ENCODE results near the gene HMG20A.
"Not testable (repeated sequence)": the region's sequence is repeated elsewhere in the genome, so short reads cannot be mapped to it uniquely, and the experiment has no call there.

Gene HMG20A

GRCh38 chr15:77391372-77391951 lies 29.2 kb upstream of the HMG20A start:
- Histone ChIP-seq H3K4me3 (ENCODE audit: low read length in 2 of 2) (no peak overlapping the region), H3K36me3 (ENCODE audit: control insufficient read depth in 2 of 2, insufficient read depth in 2 of 2, low read length in 2 of 2) (no peaks in the 10 kb centered on the region), H3K9ac (ENCODE audit: low read length in 2 of 2) (no peak overlapping the region), H3K27me3 (ENCODE audit: control insufficient read depth in 1 of 2, insufficient read depth in 2 of 2, low read length in 2 of 2) (no peaks in the 10 kb centered on the region), H3K9me3 (ENCODE audit: control insufficient read depth in 2 of 2, low read length in 2 of 2) (peaks cover 3 to 5% of the 10 kb centered on the region in 2 donors), H3K27ac (ENCODE audit: low read length) (no peak overlapping the region), H3K4me1 (ENCODE audit: control insufficient read depth, insufficient read depth, low read length) (peaks cover 2% of the 10 kb centered on the region)

GRCh38 chr15:77392762-77393470 lies 27.8 kb upstream of the HMG20A start:
- Histone ChIP-seq H3K27me3 (ENCODE audit: control insufficient read depth in 1 of 2, insufficient read depth in 2 of 2, low read length in 2 of 2) (no peaks in the 10 kb centered on the region), H3K27ac (ENCODE audit: low read length) (no peak overlapping the region), H3K36me3 (ENCODE audit: control insufficient read depth in 2 of 2, insufficient read depth in 2 of 2, low read length in 2 of 2) (no peaks in the 10 kb centered on the region), H3K9me3 (ENCODE audit: control insufficient read depth in 2 of 2, low read length in 2 of 2) (peaks cover 3 to 5% of the 10 kb centered on the region in 2 donors), H3K4me3 (ENCODE audit: low read length in 2 of 2) (no peak overlapping the region), H3K9ac (ENCODE audit: low read length in 2 of 2) (no peak overlapping the region), H3K4me1 (ENCODE audit: control insufficient read depth, insufficient read depth, low read length) (peaks cover 2% of the 10 kb centered on the region)

GRCh38 chr15:77393471-77393840 lies 27.2 kb upstream of the HMG20A start:
- Histone ChIP-seq H3K9me3 (ENCODE audit: control insufficient read depth in 2 of 2, low read length in 2 of 2) (peaks cover 3 to 5% of the 10 kb centered on the region in 2 donors), H3K36me3 (ENCODE audit: control insufficient read depth in 2 of 2, insufficient read depth in 2 of 2, low read length in 2 of 2) (no peaks in the 10 kb centered on the region), H3K27me3 (ENCODE audit: control insufficient read depth in 1 of 2, insufficient read depth in 2 of 2, low read length in 2 of 2) (no peaks in the 10 kb centered on the region), H3K4me3 (ENCODE audit: low read length in 2 of 2) (no peak overlapping the region), H3K27ac (ENCODE audit: low read length) (no peak overlapping the region), H3K9ac (ENCODE audit: low read length in 2 of 2) (no peak overlapping the region), H3K4me1 (ENCODE audit: control insufficient read depth, insufficient read depth, low read length) (peaks cover 2% of the 10 kb centered on the region)

GRCh38 chr15:77395013-77395774 lies 25.5 kb upstream of the HMG20A start:
- H3K27me3 ChIP-seq (ENCODE audit: control insufficient read depth in 1 of 2, insufficient read depth in 2 of 2, low read length in 2 of 2), result no peaks in the 10 kb centered on the region
- peaks cover 2% of the 10 kb centered on the region for H3K4me1 ChIP-seq (ENCODE audit: control insufficient read depth, insufficient read depth, low read length)
- no peaks in the 10 kb centered on the region for H3K36me3 ChIP-seq (ENCODE audit: control insufficient read depth in 2 of 2, insufficient read depth in 2 of 2, low read length in 2 of 2)
- H3K9ac ChIP-seq (ENCODE audit: low read length in 2 of 2), result no peak overlapping the region
- H3K9me3 ChIP-seq (ENCODE audit: control insufficient read depth in 2 of 2, low read length in 2 of 2), result peaks cover 8 to 10% of the 10 kb centered on the region in 2 donors
- no peak overlapping the region for H3K27ac ChIP-seq (ENCODE audit: low read length)
- H3K4me3 ChIP-seq (ENCODE audit: low read length in 2 of 2), result no peak overlapping the region

GRCh38 chr15:77396692-77397091 lies 24.0 kb upstream of the HMG20A start:
- H3K9ac ChIP-seq (ENCODE audit: low read length in 2 of 2), result no peak overlapping the region
- no peak overlapping the region for H3K27ac ChIP-seq (ENCODE audit: low read length)
- no peaks in the 10 kb centered on the region for H3K4me1 ChIP-seq (ENCODE audit: control insufficient read depth, insufficient read depth, low read length)
- H3K4me3 ChIP-seq (ENCODE audit: low read length in 2 of 2), result no peak overlapping the region
- no peaks in the 10 kb centered on the region for H3K36me3 ChIP-seq (ENCODE audit: control insufficient read depth in 2 of 2, insufficient read depth in 2 of 2, low read length in 2 of 2)
- H3K27me3 ChIP-seq (ENCODE audit: control insufficient read depth in 1 of 2, insufficient read depth in 2 of 2, low read length in 2 of 2), result no peaks in the 10 kb centered on the region
- peaks cover 8 to 10% of the 10 kb centered on the region in 2 donors for H3K9me3 ChIP-seq (ENCODE audit: control insufficient read depth in 2 of 2, low read length in 2 of 2)

- Histone ChIP-seq H3K9me3 (ENCODE audit: control insufficient read depth in 2 of 2, low read length in 2 of 2) (peaks cover 8 to 10% of the 10 kb centered on the region in 2 donors), H3K4me3 (ENCODE audit: low read length in 2 of 2) (no peak overlapping the region), H3K27ac (ENCODE audit: low read length) (no peak overlapping the region), H3K4me1 (ENCODE audit: control insufficient read depth, insufficient read depth, low read length) (no peaks in the 10 kb centered on the region), H3K36me3 (ENCODE audit: control insufficient read depth in 2 of 2, insufficient read depth in 2 of 2, low read length in 2 of 2) (no peaks in the 10 kb centered on the region), H3K9ac (ENCODE audit: low read length in 2 of 2) (no peak overlapping the region), H3K27me3 (ENCODE audit: control insufficient read depth in 1 of 2, insufficient read depth in 2 of 2, low read length in 2 of 2) (no peaks in the 10 kb centered on the region)
Observed at GRCh38 chr15:77398927-77399326, 21.8 kb upstream of the HMG20A start.

- no peak overlapping the region for H3K4me3 ChIP-seq (ENCODE audit: low read length in 2 of 2)
- peaks cover 6 to 10% of the 10 kb centered on the region in 2 donors for H3K9me3 ChIP-seq (ENCODE audit: control insufficient read depth in 2 of 2, low read length in 2 of 2)
- H3K9ac ChIP-seq (ENCODE audit: low read length in 2 of 2), result no peak overlapping the region
- no peaks in the 10 kb centered on the region for H3K36me3 ChIP-seq (ENCODE audit: control insufficient read depth in 2 of 2, insufficient read depth in 2 of 2, low read length in 2 of 2)
- no peak overlapping the region for H3K27ac ChIP-seq (ENCODE audit: low read length)
- no peaks in the 10 kb centered on the region for H3K4me1 ChIP-seq (ENCODE audit: control insufficient read depth, insufficient read depth, low read length)
- H3K27me3 ChIP-seq (ENCODE audit: control insufficient read depth in 1 of 2, insufficient read depth in 2 of 2, low read length in 2 of 2), result no peaks in the 10 kb centered on the region
Observed at GRCh38 chr15:77400258-77400657, 20.4 kb upstream of the HMG20A start.

GRCh38 chr15:77402740-77403379 lies 17.8 kb upstream of the HMG20A start:
- H3K27ac ChIP-seq (ENCODE audit: low read length), result no peak overlapping the region
- H3K9me3 ChIP-seq (ENCODE audit: control insufficient read depth in 2 of 2, low read length in 2 of 2), result peaks cover 4 to 5% of the 10 kb centered on the region in 2 donors
- no peaks in the 10 kb centered on the region for H3K36me3 ChIP-seq (ENCODE audit: control insufficient read depth in 2 of 2, insufficient read depth in 2 of 2, low read length in 2 of 2)
- no peaks in the 10 kb centered on the region for H3K27me3 ChIP-seq (ENCODE audit: control insufficient read depth in 1 of 2, insufficient read depth in 2 of 2, low read length in 2 of 2)
- no peak overlapping the region for H3K9ac ChIP-seq (ENCODE audit: low read length in 2 of 2)
- H3K4me1 ChIP-seq (ENCODE audit: control insufficient read depth, insufficient read depth, low read length), result no peaks in the 10 kb centered on the region
- no peak overlapping the region for H3K4me3 ChIP-seq (ENCODE audit: low read length in 2 of 2)

- H3K4me1 ChIP-seq (ENCODE audit: control insufficient read depth, insufficient read depth, low read length); H3K27me3 ChIP-seq (ENCODE audit: control insufficient read depth in 1 of 2, insufficient read depth in 2 of 2, low read length in 2 of 2); H3K36me3 ChIP-seq (ENCODE audit: control insufficient read depth in 2 of 2, insufficient read depth in 2 of 2, low read length in 2 of 2); H3K4me3 ChIP-seq (ENCODE audit: low read length in 2 of 2); H3K27ac ChIP-seq (ENCODE audit: low read length); H3K9me3 ChIP-seq (ENCODE audit: control insufficient read depth in 2 of 2, low read length in 2 of 2); H3K9ac ChIP-seq (ENCODE audit: low read length in 2 of 2): not testable (repeated sequence)
Observed at GRCh38 chr15:77406173-77406759, 14.4 kb upstream of the HMG20A start.

GRCh38 chr15:77406846-77407245 lies 13.8 kb upstream of the HMG20A start:
- Histone ChIP-seq H3K4me1 (ENCODE audit: control insufficient read depth, insufficient read depth, low read length) (no peaks in the 10 kb centered on the region), H3K36me3 (ENCODE audit: control insufficient read depth in 2 of 2, insufficient read depth in 2 of 2, low read length in 2 of 2) (no peaks in the 10 kb centered on the region), H3K27me3 (ENCODE audit: control insufficient read depth in 1 of 2, insufficient read depth in 2 of 2, low read length in 2 of 2) (no peaks in the 10 kb centered on the region)

More at GRCh38 chr15:77406846-77407245, 13.8 kb upstream of the HMG20A start:
- no peak overlapping the region for H3K9ac ChIP-seq (ENCODE audit: low read length in 2 of 2)
- H3K4me3 ChIP-seq (ENCODE audit: low read length in 2 of 2), result no peak overlapping the region
- no peaks in the 10 kb centered on the region for H3K9me3 ChIP-seq (ENCODE audit: control insufficient read depth in 2 of 2, low read length in 2 of 2)
- no peak overlapping the region for H3K27ac ChIP-seq (ENCODE audit: low read length)

Data from stomach smooth muscle (tissue), 2 donors.